ENCODE results near the gene SYNGAP1. TPM values are rescaled to one million over a fixed set of nuclear protein-coding genes. Genes with fewer than 3 reads are reported as not detected.

SYNGAP1 gene
- polyA plus RNA-seq, 1 donor from 2014 or later: 4.3 TPM

DNA sequence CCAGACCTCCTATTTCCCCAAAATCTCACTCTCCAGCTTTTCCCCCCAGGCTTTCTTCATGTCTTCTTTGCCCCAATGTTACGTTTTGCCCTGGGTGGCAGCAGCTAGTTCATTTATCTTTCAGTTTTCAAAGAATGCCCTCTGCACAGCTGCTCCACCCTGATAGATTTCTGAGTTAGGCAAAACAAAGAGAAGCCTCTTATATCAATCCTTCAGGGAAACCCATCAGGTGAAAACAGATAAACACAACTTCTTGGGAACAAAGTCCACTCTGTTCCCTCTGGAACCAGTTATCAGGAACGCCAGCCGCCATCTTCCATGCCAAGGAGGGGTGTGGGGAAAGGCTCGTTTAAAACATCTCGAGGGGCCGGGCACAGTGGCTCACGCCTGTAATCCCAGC is 68.5 kb downstream of the SYNGAP1 start:
- H3K27ac ChIP-seq (ENCODE audit: low read length): no peak overlapping the region
- no peaks in the 10 kb centered on the region for H3K9me2 ChIP-seq (ENCODE audit: insufficient read depth, low read length)
- no peaks in the 10 kb centered on the region for H3K9me3 ChIP-seq (ENCODE audit: low read length)
- no peaks in the 10 kb centered on the region for H3K79me2 ChIP-seq (replicated peaks; ENCODE audit: insufficient read depth, low read length)
- H3K4me3 ChIP-seq (ENCODE audit: low read length): no peak overlapping the region
- H3F3A ChIP-seq (ENCODE audit: insufficient read depth, low read length, poor library complexity, severe bottlenecking): no peaks in the 10 kb centered on the region
- no peaks in the 10 kb centered on the region for H4K20me1 ChIP-seq (ENCODE audit: insufficient read depth)
- H2AFZ ChIP-seq (ENCODE audit: low read depth, low read length): no peak overlapping the region
- no peak overlapping the region for H3K9ac ChIP-seq (ENCODE audit: low read length)
- no peaks in the 10 kb centered on the region for H3K27me3 ChIP-seq (ENCODE audit: insufficient read depth, low read depth, low read length)
- H3K4me2 ChIP-seq (ENCODE audit: low read length): no peak overlapping the region
- no peaks in the 10 kb centered on the region for H3K36me3 ChIP-seq (ENCODE audit: insufficient read depth, low read length)
- TF ChIP-seq MXI1 (conservative IDR thresholded peaks at IDR 0.05; ENCODE audit: poor library complexity, severe bottlenecking) (no peak), TAF1 (IDR thresholded peaks at IDR 0.05; ENCODE audit: low read depth) (no peak), RAD21 (conservative IDR thresholded peaks at IDR 0.05) (no peak), EP300 (conservative IDR thresholded peaks at IDR 0.05; ENCODE audit: poor library complexity, severe bottlenecking) (no peak), SMC3 (conservative IDR thresholded peaks at IDR 0.05; ENCODE audit: poor library complexity) (no peak), EZH2 (IDR thresholded peaks at IDR 0.05; ENCODE audit: borderline replicate concordance, insufficient read depth, low read length, poor library complexity, severe bottlenecking) (no peak), POLR2AphosphoS5 (IDR thresholded peaks at IDR 0.05) (no peak)
- TF ChIP-seq, protein P1, sequence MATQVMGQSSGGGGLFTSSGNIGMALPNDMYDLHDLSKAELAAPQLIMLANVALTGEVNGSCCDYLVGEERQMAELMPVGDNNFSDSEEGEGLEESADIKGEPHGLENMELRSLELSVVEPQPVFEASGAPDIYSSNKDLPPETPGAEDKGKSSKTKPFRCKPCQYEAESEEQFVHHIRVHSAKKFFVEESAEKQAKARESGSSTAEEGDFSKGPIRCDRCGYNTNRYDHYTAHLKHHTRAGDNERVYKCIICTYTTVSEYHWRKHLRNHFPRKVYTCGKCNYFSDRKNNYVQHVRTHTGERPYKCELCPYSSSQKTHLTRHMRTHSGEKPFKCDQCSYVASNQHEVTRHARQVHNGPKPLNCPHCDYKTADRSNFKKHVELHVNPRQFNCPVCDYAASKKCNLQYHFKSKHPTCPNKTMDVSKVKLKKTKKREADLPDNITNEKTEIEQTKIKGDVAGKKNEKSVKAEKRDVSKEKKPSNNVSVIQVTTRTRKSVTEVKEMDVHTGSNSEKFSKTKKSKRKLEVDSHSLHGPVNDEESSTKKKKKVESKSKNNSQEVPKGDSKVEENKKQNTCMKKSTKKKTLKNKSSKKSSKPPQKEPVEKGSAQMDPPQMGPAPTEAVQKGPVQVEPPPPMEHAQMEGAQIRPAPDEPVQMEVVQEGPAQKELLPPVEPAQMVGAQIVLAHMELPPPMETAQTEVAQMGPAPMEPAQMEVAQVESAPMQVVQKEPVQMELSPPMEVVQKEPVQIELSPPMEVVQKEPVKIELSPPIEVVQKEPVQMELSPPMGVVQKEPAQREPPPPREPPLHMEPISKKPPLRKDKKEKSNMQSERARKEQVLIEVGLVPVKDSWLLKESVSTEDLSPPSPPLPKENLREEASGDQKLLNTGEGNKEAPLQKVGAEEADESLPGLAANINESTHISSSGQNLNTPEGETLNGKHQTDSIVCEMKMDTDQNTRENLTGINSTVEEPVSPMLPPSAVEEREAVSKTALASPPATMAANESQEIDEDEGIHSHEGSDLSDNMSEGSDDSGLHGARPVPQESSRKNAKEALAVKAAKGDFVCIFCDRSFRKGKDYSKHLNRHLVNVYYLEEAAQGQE (IDR thresholded peaks at IDR 0.05; ENCODE audit: borderline replicate concordance): no peak
- TF ChIP-seq, protein P2, sequence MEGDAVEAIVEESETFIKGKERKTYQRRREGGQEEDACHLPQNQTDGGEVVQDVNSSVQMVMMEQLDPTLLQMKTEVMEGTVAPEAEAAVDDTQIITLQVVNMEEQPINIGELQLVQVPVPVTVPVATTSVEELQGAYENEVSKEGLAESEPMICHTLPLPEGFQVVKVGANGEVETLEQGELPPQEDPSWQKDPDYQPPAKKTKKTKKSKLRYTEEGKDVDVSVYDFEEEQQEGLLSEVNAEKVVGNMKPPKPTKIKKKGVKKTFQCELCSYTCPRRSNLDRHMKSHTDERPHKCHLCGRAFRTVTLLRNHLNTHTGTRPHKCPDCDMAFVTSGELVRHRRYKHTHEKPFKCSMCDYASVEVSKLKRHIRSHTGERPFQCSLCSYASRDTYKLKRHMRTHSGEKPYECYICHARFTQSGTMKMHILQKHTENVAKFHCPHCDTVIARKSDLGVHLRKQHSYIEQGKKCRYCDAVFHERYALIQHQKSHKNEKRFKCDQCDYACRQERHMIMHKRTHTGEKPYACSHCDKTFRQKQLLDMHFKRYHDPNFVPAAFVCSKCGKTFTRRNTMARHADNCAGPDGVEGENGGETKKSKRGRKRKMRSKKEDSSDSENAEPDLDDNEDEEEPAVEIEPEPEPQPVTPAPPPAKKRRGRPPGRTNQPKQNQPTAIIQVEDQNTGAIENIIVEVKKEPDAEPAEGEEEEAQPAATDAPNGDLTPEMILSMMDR (IDR thresholded peaks at IDR 0.05; ENCODE audit: poor library complexity, severe bottlenecking): no peak

DNA sequence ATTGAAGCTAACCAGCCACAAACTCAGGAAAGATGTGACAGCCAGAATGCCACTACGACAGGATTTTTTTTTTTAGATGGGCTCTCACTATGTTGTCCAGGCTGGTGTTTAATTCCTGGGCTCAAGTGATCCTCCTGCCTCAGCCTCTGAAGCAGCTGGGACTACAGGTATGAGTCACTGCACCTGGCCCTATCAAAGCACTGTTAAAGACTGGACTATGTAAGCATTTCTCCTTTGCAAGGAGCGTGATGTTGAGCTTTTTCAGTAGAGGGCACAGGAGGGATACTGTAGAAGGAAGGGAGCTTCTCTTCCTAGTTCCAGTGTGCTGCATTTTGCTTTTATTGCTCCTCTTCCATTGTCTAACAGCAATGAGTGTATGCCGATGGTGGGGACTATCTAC is 70.3 kb downstream of the SYNGAP1 start:
- no peaks in the 10 kb centered on the region for H3K36me3 ChIP-seq (ENCODE audit: insufficient read depth, low read length)
- H2AFZ ChIP-seq (ENCODE audit: low read depth, low read length): no peak overlapping the region
- no peak overlapping the region for H3K27ac ChIP-seq (ENCODE audit: low read length)
- H3K9me2 ChIP-seq (ENCODE audit: insufficient read depth, low read length): no peaks in the 10 kb centered on the region
- H3F3A ChIP-seq (ENCODE audit: insufficient read depth, low read length, poor library complexity, severe bottlenecking): no peaks in the 10 kb centered on the region
- no peaks in the 10 kb centered on the region for H3K79me2 ChIP-seq (replicated peaks; ENCODE audit: insufficient read depth, low read length)
- TF ChIP-seq, protein P1 (IDR thresholded peaks at IDR 0.05; ENCODE audit: borderline replicate concordance): no peak
- TF ChIP-seq, protein P2 (IDR thresholded peaks at IDR 0.05; ENCODE audit: poor library complexity, severe bottlenecking): peak; percentile 14
- no peaks in the 10 kb centered on the region for H4K20me1 ChIP-seq (ENCODE audit: insufficient read depth)
- H3K4me2 ChIP-seq (ENCODE audit: low read length): no peak overlapping the region
- H3K27me3 ChIP-seq (ENCODE audit: insufficient read depth, low read depth, low read length): no peaks in the 10 kb centered on the region
- H3K9me3 ChIP-seq (ENCODE audit: low read length): no peaks in the 10 kb centered on the region
- no peak overlapping the region for H3K9ac ChIP-seq (ENCODE audit: low read length)
- H3K4me3 ChIP-seq (ENCODE audit: low read length): no peak overlapping the region

All from neural cell (in vitro differentiated cells).